ENCODE data around the gene TDRD9.

TDRD9 gene

GRCh38 chr14:104076743-104077142 is 148.5 kb downstream of the TDRD9 start:
- no peak for DNase-seq

GRCh38 chr14:104078031-104078455 is 149.8 kb downstream of the TDRD9 start:
- peak; percentile 92 for DNase-seq

DNA sequence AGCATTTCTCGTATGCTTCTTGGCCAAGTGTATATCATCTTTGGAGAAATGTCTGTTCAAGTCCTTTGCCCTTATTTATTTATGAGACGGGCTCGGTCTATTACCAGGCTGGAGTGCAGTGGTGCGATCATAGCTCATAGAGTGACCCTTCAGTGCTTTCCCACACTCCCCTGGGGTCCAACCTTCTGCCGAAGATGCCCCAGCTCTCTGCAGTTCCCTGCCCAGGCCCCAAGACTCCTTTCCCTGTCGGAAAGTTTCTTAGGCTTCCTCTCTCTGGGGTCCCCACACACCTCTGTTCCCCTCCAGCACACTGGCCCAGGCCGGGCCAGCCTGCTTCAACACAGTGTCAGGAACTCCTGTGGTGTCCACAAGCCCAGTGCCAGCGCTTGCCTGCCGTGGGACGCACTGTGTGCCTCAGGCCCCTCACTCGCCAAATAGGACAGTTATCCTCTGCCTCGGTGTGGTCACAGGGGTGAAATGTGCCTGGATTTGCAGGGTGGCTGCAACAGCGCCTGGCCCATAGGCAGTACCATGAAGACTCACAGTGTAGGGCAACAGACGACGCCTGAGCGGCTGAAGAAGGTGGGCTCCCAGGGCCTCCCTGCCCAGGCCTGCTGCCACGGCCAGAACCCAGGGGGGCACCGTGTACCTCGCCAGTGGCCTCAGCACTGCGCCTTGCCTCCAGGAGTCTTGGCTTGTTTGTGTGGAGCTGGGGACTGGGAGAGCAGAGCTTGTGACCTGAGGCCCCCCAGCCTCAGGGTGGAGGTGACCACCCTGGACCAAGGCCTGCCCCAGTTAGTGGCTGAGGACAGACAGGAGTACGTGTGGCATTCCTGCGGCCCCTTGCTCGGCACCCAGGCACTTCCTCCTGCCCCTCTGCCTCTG is 152.4 kb downstream of the TDRD9 start:
- no peak for DNase-seq

DNA sequence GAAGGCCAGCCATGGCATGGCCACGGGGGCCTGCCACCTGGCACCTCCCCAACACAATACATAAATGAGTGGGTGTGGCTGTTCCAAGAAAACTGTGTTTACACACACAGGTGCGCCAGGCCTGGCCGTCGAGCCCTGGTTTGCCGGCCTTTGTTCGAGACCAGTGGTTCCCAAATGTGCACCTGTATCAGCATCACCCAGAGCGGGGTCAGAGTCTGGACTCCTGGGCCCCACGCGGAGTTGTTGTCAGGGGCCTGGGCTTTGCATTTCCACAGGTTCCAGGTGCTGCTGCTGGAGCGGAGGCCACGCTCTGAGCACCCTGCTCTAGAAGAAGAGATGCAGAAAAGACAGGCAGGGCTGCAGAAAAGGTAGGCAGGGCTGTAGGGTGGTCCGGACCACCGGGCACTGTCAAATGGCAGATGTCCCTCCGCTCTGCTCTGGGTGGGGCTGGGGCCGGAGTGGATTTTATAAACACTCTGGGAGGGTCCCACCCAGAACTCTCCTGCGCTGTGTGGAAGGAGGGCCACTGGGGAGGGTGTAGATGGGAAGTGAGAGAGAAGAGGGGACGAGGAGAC is 153.1 kb downstream of the TDRD9 start:
- DNase-seq: no peak

DNA sequence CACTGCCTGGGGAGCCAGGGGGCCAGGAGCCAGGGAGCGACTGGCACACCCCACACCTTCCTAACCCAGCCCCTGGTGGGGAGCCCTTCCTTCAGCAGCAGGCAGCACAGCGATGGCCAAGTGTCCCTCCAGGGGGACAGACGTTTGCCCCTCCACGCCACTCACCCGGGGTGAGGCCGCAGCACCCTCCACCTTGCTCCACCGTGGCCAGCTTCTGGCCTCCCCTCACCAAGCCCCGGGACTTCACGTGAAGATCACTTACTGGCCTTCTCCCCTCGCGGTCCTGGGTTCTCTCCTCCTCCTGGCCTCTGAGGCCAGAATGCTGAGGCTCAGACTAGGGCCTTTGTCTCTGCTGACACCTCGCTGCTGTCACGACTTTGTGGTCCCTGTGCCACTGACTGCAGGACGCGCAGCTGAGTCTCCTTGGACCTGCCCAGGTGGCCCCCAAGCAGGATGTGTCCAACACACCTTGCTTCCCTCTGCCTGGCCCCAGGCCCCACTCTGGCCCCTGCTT is 153.8 kb downstream of the TDRD9 start:
- no peak for DNase-seq

DNA sequence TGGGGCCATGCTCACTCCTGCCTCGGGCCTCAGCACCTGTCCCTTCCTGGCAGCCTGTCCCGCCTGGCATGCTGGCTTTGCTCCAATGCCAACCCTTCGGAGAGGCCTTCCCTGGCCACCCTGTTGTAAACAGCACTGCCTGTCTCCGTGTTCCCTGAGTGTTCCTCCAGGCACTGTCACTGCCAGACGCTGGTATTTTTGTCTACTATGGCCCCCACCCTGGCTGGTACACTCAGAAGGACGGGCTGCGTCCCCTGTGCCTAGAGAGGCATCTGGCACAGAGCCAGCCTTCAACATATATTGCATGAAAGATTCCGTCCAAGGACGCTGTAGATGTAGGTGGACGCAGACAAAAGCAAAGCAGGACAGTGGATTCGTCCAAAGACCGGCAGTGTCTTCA is 154.6 kb downstream of the TDRD9 start:
- DNase-seq: no peak

GRCh38 chr14:104084251-104085002 is 156.2 kb downstream of the TDRD9 start:
- DNase-seq: no peak

- no peak for DNase-seq
Measured at GRCh38 chr14:104085032-104085888, 157.0 kb downstream of the TDRD9 start, which contains the start of gene ASPG. ASPG (plus strand) TSS chr14:104085700; CDS start chr14:104085771, 71 bp downstream.

GRCh38 chr14:104085889-104086201 is 157.6 kb downstream of the TDRD9 start:
- no peak for DNase-seq

DNA sequence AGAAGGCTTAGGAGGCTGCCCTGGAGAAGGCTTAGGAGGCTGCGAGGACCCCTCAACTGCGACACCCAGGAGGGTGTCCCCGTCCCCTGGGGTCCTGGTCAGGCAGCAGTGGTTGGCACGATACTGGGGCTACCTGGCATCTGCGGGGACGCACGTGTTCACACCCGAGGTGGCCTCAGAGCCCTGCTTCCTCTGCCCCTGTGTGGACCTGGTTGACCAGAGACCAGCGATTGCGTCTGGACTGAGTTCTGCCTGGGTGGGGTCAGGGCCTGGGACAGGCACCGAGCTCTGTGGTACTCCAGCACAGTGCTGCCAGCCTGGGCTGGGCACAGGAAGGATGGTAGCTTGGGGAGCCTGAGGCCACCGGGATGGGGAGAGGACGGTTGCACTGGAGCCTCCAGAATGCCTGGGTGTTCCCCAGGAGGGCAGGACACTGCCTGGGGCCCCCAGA is 158.0 kb downstream of the TDRD9 start:
- DNase-seq: no peak

DNA sequence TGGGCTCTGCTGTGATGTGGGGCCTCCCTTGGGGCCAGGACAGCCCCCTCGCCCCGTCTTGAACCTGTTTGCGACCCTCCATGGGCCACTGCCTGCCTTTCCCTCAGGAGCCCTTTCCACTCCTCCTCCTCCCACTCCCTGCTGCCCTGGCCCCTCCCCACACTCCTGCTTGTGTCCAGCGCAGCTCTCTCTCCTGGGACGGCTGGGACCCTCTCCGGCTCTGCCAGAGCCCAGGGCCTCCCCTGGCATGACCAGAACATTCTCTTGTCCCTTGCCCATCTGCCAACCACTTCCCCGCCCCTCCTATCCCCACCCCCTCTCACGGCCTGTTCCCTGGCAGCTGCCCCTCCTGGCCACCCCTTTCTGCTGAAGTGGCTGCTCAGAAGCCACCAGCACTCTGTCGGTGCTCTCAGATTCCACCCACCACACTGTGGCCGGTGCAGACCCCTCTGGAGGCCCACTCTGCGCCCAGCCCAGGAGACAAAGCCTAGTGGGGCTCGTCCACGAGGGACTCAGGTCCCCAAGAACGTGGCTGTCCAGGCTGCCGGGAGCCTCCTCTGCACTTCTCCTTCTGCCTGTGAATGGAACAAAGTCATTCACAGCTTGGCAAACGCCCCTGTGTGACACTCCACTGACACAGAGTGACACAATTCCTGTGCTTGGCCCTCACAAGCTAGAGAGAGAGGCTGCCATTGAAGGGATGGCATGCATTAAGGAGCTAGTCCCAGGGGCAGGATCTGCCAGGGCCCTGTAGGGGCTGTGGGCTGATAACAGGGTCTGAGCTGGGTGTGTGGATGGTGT is 158.6 kb downstream of the TDRD9 start:
- DNase-seq: no peak

- DNase-seq: no peak
Measured at GRCh38 chr14:104087505-104087904, 159.2 kb downstream of the TDRD9 start.

GRCh38 chr14:104087981-104088850 is 160.0 kb downstream of the TDRD9 start:
- DNase-seq: no peak

GRCh38 chr14:104090071-104090748 is 162.0 kb downstream of the TDRD9 start:
- DNase-seq: no peak

DNA sequence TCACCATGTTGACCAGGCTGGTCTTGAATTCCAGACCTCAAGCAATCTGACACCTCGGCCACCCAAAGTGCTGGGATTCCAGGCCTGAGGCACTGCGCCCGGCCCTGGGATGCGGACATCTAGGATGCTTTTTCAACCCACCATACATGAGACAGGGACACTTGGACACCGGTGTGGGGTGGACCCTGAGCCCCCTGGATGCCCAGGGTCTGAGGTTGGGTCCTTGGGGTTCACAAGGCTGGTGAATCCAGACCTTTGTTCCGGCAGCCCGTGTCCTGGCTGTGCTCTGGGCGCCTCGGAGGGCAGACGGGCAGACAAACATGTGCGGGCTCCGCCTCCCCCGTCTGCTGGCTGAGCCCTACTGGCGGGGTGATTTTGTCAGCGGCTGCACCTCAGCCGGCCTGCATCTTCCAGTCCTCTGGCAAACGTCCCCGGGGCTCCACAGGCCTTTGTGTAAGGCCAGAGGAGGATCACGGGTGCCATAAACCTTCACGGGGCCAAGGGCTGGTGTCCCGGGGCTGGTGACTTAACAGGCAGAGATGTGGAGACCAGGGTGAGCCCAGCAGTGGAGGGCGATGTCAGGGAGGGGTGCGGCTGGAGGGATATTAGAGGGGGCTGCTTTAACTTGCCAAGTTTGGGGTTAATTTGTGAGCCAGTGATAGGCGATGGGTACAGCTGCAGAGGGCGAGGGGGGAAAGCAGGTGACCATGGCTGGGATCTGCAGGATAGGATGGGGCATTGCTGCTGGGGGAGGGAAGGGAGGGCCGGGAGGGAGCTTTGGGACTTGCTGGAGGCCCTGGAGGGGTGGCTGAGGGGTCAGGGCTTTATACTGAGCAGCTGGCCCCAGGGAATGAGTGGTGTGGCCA is 163.0 kb downstream of the TDRD9 start:
- no peak for DNase-seq

GRCh38 chr14:104091927-104092771 is 163.9 kb downstream of the TDRD9 start:
- DNase-seq: no peak

DNA sequence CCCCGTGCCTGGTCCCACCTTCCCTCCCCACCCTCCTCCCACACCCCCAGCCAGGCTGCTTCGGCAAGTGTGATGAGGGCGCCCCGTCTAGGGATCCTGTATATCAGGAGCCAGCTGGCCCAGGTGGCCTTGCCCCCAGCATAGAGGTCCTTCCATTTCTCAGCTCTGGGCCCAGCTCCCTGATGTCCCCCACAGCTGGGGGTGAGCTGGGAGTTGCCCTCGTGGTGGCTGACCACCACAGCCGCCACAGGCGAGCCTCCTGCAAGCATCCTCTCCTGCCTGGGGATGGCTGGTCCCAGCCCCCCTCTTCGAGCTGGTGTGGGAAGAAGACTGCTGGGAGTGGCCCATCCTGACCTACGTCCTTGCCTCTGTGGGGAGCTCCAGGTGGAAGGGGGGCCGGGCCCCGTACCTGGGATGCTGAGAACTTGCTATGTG is 164.7 kb downstream of the TDRD9 start:
- no peak for DNase-seq

Data from NCI-H2171 treated with DMSO at 0.1 percent for 48 hours (cell line).